Neural progenitor cell (in vitro differentiated cells): ENCODE results near the gene KDM4B.

ENCODE experiments used
- EZH2 ChIP-seq: fragments of 200-600 bp; sonication (generic); IDR thresholded peaks from 2 replicates; pipeline ENCODE4 v1.6.1; 2017; ENCODE audit warnings: antibody characterized with exemption, mild to moderate bottlenecking, moderate library complexity
- EZH2phosphoT487 ChIP-seq: fragments of 200-600 bp; sonication (generic); IDR thresholded peaks from 2 replicates; pipeline ENCODE4 v1.6.1; 2017; ENCODE audit warnings: antibody characterized with exemption
- TF ChIP-seq, protein P1 (sequence below): fragments of 200-600 bp; sonication (generic); IDR thresholded peaks from 2 replicates; pipeline ENCODE4 v1.5.1; 2017; ENCODE audit warnings: antibody characterized with exemption, mild to moderate bottlenecking

GRCh38 chr19:5050067-5050656 is 81.2 kb downstream of the KDM4B start:
- TF ChIP-seq, protein P1, sequence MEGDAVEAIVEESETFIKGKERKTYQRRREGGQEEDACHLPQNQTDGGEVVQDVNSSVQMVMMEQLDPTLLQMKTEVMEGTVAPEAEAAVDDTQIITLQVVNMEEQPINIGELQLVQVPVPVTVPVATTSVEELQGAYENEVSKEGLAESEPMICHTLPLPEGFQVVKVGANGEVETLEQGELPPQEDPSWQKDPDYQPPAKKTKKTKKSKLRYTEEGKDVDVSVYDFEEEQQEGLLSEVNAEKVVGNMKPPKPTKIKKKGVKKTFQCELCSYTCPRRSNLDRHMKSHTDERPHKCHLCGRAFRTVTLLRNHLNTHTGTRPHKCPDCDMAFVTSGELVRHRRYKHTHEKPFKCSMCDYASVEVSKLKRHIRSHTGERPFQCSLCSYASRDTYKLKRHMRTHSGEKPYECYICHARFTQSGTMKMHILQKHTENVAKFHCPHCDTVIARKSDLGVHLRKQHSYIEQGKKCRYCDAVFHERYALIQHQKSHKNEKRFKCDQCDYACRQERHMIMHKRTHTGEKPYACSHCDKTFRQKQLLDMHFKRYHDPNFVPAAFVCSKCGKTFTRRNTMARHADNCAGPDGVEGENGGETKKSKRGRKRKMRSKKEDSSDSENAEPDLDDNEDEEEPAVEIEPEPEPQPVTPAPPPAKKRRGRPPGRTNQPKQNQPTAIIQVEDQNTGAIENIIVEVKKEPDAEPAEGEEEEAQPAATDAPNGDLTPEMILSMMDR, result no peak
- no peak for TF ChIP-seq EZH2
- TF ChIP-seq EZH2phosphoT487, result no peak
